MM.1S (cell line): ENCODE data around the gene TLK1.

Experiments used
- CTCF ChIP-seq: fragments of 300-600 bp; sonication (generic); IDR thresholded peaks from 2 replicates; pipeline ENCODE4 v1.5.1; 2016; ENCODE audit warnings: antibody characterized with exemption, low read length, mixed read lengths
- EZH2 ChIP-seq: fragments of 300-600 bp; sonication (generic); optimal IDR thresholded peaks from 2 replicates; pipeline ENCODE3; 2017; ENCODE audit warnings: low read depth, mild to moderate bottlenecking, antibody characterized with exemption, low read length, mixed read lengths
- EZH2phosphoT487 ChIP-seq: fragments of 300-600 bp; sonication (generic); IDR thresholded peaks from 2 replicates; pipeline ENCODE4 v1.6.1; 2018; ENCODE audit warnings: antibody characterized with exemption, low read length

GRCh38 chr2:171107803-171108202, 52.9 kb downstream of the TLK1 start:
- TF ChIP-seq CTCF (no peak), EZH2 (no peak), EZH2phosphoT487 (no peak)
